GM12865 (cell line): ENCODE data around the gene PRSS27.
"Not testable (repeated sequence)": the region's sequence is repeated elsewhere in the genome, so short reads cannot be mapped to it uniquely, and the experiment has no call there.

Experiments used
- DNase-seq: peaks from one replicate; pipeline ENCODE4 v3.0.0; 2010; ENCODE audit warnings: low read depth
- H3K4me3 ChIP-seq: 2 replicates; pipeline ENCODE4 v1.5.1; 2011; ENCODE audit warnings: mild to moderate bottlenecking, low read depth, low read length, control low read depth
- TF ChIP-seq, protein P1 (sequence below): IDR thresholded peaks from 2 replicates; pipeline ENCODE4 v1.5.1; 2011; ENCODE audit warnings: low read length, control low read depth, low read depth, inconsistent platforms; ENCODE audit not compliant: insufficient read depth; ENCODE audit errors: missing control alignments

Gene PRSS27

DNA sequence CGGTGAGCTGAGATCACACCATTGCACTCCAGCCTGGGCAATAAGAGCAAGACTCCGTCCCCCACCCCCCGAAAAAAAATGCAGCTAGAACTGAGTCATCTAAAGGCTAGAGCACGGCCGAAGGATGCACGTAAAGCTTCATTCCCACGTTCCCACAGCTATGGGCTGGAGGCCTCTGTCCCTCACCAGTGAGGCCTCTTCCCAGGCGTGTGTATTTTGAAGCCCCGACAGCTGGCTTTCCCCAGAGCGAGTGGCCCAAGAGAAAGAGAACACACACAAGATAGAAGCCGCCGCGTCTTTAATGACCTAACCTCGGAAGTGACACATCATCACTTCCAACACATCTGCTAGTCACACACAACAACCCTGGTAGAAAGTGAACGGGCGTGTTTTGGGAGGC, 44.3 kb downstream of the PRSS27 start:
- TF ChIP-seq, protein P1, sequence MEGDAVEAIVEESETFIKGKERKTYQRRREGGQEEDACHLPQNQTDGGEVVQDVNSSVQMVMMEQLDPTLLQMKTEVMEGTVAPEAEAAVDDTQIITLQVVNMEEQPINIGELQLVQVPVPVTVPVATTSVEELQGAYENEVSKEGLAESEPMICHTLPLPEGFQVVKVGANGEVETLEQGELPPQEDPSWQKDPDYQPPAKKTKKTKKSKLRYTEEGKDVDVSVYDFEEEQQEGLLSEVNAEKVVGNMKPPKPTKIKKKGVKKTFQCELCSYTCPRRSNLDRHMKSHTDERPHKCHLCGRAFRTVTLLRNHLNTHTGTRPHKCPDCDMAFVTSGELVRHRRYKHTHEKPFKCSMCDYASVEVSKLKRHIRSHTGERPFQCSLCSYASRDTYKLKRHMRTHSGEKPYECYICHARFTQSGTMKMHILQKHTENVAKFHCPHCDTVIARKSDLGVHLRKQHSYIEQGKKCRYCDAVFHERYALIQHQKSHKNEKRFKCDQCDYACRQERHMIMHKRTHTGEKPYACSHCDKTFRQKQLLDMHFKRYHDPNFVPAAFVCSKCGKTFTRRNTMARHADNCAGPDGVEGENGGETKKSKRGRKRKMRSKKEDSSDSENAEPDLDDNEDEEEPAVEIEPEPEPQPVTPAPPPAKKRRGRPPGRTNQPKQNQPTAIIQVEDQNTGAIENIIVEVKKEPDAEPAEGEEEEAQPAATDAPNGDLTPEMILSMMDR, result no peak

DNA sequence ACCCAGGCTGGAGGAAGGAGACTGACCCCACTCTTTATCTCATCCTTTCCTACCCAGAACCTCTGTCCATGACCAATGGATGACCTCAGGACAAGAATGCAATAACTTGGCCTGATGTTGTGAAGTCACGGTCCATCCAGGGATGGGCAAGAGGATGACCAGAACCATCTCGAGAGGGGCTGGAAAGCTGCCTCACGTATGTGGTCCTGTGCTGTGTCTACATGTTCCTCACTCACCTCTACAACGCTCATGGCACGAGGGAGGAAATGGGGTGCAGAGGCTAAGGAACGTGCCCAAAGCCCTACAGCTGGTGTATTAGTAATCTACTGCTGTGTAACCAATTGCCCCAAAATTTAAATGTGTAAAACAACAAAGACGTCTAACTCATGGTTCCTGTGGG, 45.0 kb downstream of the PRSS27 start:
- H3K4me3 ChIP-seq, result no peak overlapping the region
- TF ChIP-seq, protein P1, result no peak
- no peak for DNase-seq

More for the DNA sequence above, 44.3 kb downstream of the PRSS27 start:
- no peak overlapping the region for H3K4me3 ChIP-seq
- no peak for DNase-seq

DNA sequence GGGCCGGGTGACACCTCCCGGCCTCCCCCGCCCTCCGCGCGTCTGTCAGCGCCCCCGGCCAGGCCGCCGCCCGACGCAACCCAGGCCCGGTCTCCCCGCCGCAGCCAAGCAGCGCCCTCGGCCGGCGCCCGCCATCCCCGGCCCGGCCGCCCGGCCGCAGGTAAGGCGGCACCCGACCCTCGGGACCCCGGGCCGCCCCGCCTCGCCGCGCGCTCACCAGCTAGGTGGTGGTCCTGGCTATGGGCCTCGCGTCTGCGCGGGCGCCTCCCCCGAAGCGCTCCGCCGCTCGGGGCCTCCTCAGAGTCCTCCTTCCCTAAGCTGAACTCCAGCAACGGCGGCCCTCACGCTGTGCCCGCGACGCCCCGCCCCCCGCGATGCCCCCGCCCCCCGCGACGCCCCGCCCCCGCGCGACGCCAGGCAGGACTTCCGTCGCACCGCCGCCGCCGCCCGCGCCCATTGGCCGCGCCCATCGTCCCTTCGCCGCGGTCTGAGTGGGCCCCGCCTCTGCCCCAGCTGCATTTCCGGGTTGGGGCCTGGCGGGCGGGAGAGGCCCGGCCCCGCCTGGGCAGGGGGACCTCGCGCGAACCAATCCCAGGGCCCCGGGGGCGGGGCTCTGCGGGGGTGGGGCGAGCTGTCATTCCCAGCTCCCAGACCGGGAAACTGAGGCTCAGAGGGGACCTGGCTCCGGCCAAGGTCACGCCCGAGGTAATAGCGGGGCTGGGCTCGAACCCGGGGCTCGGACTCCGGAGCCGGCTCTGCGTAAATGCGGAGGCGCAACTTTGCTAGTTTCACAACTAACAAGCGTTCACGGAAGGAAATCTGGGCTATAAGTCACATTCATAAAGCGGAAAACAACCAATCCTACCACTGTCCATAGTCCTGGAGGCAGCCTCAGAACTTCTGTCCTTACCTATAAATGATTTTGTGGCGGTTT, 46.7 kb downstream of the PRSS27 start:
- TF ChIP-seq, protein P1, result no peak
- DNase-seq, result peak; percentile 97
- H3K4me3 ChIP-seq, result peak overlapping the region; percentile 89

DNA sequence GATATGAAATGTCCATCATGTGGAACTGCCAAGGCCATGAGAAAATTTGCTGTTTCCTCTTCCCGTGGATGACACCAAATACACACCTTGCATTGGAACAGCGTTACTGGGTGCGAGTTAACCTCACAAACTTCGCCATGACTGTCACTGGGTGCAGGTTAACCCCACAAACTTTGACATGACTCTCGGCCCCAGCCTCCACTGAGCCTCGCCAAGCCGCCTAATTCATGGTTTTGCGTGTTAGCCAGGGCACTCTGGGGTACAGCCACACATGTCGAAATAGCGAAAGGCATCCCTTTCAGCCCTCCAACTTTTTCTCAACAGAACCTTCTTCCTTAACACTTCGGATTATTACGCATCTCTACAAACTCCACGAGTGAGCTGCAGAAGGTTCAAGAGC, 48.3 kb downstream of the PRSS27 start:
- TF ChIP-seq, protein P1, result no peak
- DNase-seq, result no peak
- H3K4me3 ChIP-seq, result no peak overlapping the region

DNA sequence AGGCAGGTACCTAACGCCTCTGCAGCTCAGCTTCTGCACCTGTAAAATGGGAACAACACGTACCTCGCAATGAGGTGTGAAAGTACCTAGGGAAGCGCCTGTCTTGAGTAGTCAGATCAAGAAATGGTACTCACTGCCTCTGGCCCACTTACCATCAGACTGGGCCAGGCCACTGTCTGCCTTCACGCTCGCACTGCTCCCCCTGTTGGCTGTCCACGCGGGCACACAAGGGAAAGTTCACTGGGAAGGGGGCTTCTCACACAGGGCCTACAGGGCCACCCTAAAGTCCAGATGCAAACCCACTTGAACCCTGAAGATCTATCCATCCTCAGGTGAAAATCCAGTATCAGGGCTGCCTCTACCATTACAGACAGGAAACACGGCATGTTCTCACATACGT, 48.8 kb downstream of the PRSS27 start:
- TF ChIP-seq, protein P1, result peak; percentile 39
- not testable (repeated sequence) for H3K4me3 ChIP-seq
- DNase-seq, result peak; percentile 42

DNA sequence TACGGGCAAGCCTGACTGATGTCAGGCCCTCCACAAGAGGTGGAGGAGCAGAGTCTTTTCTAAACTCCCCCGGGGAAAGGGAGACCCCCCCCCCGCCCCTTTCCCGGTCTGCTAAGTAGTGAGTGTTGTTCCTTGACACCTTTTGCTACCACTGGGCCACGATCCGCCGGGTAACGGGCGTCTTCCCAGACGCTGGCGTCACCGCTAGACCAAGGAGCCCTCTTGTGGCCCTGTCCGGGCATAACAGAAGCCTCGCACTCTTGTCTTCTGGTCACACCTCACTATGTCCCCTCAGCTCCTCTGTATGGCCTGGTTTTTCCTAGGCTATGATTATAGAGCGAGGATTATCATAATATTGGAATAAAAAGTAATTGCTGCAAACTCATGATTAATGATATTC, 50.0 kb downstream of the PRSS27 start:
- TF ChIP-seq, protein P1, result peak; percentile 78
- not testable (repeated sequence) for H3K4me3 ChIP-seq
- DNase-seq, result peak; percentile 57

DNA sequence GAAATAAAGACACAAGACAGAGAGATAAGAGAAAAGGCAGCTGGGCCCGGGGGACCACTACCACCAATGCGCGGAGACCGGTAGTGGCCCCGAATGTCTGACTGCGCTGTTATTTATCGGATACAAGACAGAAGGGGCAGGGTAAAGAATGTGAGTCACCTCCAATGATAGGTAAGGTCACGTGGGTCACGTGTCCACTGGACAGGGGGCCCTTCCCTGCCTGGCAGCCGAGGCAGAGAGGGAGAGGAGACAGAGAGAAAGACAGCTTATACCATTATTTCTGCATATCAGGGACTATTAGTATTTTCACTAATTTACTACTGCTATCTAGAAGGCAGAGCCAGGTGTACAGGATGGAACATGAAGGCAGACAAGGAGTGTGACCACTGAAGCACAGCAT, 50.4 kb downstream of the PRSS27 start:
- not testable (repeated sequence) for H3K4me3 ChIP-seq, DNase-seq

DNA sequence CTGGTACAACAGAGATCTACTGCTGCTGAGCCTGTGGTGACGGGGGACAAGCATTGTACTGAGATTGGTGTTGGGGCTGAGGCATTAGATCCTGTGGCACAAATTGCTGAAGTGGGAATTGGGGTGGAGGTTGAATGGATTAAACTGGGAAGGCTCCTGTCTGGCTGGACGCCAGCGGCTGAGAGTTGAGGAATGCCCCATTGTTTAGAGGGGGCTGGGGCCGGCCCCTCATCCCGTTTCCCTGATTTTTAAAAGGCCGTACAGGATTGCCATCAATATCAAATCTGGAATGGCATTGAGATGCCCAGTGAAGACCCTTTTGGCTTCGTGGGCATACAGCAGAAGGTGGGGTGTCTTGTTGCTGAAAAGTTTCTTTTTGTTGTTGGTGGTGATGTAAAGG, 53.4 kb downstream of the PRSS27 start:
- not testable (repeated sequence) for H3K4me3 ChIP-seq, DNase-seq
